Skeletal muscle tissue (tissue), 4 donors: ENCODE results near the gene PTGES3L. TPM values are rescaled to one million over a fixed set of nuclear protein-coding genes. Genes with fewer than 3 reads are reported as not detected.
A peak's percentile ranks its signal among the peaks of the same experiment; 100 is the strongest.
"Not testable (repeated sequence)": the region's sequence is repeated elsewhere in the genome, so short reads cannot be mapped to it uniquely, and the experiment has no call there.

ENCODE experiments used
- H3K27ac ChIP-seq: one replicate; pipeline ENCODE4 v1.7.0; 2013; ENCODE audit warnings: mild to moderate bottlenecking, low read depth, low read length, inconsistent platforms
- H3K27me3 ChIP-seq, 3 donors: one replicate each; pipeline ENCODE4 v1.7.0; 2013; ENCODE audit warnings: low read length in 3 of 3; ENCODE audit not compliant: control insufficient read depth in 3 of 3, insufficient read depth in 3 of 3
- H3K36me3 ChIP-seq, 3 donors: one replicate each; pipeline ENCODE4 v1.7.0; 2013; ENCODE audit warnings: low read length in 3 of 3; ENCODE audit not compliant: control insufficient read depth in 3 of 3, insufficient read depth in 3 of 3
- H3K4me1 ChIP-seq, 3 donors: one replicate each; pipeline ENCODE4 v1.7.0; 2013; ENCODE audit warnings: low read length in 3 of 3, mild to moderate bottlenecking in 3 of 3; ENCODE audit not compliant: control insufficient read depth in 3 of 3, insufficient read depth in 3 of 3
- H3K4me3 ChIP-seq, 3 donors: one replicate each; pipeline ENCODE4 v1.7.0; 2013; ENCODE audit warnings: low read length in 3 of 3
- H3K9ac ChIP-seq, 3 donors: one replicate each; pipeline ENCODE4 v1.7.0; 2013; ENCODE audit warnings: low read length in 3 of 3, mild to moderate bottlenecking in 3 of 3, moderate library complexity in 2 of 3, low read depth in 1 of 3
- H3K9me3 ChIP-seq, 3 donors: one replicate each; pipeline ENCODE4 v1.7.0; 2013; ENCODE audit warnings: low read length in 3 of 3; ENCODE audit not compliant: control insufficient read depth in 3 of 3
- total RNA-seq: library from RNA; depleted of rRNA; stranded (reverse); fragments of >200 nt; gene quantifications from one replicate; pipeline ENCODE4 v1.2.3, GENCODE V29; 2014
- donor health status: Osteomylitis.

The PTGES3L gene
- total RNA-seq, 1 donor from 2014 or later, result 28.2 TPM

DNA sequence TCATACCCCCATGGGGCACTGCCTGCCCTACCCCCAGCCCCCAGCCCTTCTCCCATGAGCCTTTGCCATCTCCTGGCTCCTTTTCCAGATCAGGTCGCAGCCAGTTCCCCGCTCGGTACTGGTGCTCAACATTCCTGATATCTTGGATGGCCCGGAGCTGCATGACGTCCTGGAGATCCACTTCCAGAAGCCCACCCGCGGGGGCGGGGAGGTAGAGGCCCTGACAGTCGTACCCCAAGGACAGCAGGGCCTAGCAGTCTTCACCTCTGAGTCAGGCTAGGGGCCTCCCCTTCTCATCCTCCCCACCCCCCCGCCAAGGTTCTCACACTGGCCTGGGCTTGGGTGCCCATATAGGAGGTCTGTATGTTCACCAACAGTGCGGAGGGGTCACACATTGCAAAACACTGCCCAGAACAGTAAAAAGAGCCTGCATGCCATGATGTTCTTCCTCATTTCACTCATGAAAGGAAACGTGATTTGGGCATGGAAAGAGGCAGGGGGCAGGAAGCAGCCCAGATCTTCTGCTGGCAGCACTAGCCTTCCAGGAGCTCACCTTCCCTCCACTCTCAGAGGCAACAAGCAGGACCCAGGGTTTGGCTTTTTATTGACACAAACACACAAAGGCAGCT lies 34.3 kb upstream of the PTGES3L start:
- H3K4me1 ChIP-seq, result peaks cover 27 to 34% (median 27%) of the 10 kb centered on the region in 3 donors

DNA sequence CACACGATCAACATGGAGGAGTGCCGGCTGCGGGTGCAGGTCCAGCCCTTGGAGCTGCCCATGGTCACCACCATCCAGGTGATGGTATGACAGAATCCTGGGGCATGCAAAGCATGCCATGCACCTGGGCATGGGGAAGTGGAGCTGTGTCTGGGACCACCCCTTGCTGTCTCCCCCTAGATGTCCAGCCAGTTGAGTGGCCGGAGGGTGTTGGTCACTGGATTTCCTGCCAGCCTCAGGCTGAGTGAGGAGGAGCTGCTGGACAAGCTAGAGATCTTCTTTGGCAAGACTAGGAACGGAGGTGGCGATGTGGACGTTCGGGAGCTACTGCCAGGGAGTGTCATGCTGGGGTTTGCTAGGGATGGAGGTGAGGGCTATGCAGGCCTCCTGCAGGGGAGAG lies 33.4 kb upstream of the PTGES3L start:
- Histone ChIP-seq H3K4me1 (peaks cover 24 to 28% (median 27%) of the 10 kb centered on the region in 3 donors), H3K4me3 (no peak overlapping the region), H3K9me3 (no peaks in the 10 kb centered on the region), H3K36me3 (peaks cover 22 to 34% (median 32%) of the 10 kb centered on the region in 3 donors), H3K27me3 (no peaks in the 10 kb centered on the region), H3K9ac (no peak overlapping the region), H3K27ac (no peak overlapping the region)

More for the DNA sequence above, 34.3 kb upstream of the PTGES3L start:
- Histone ChIP-seq H3K27me3 (no peaks in the 10 kb centered on the region), H3K4me3 (no peak overlapping the region), H3K9ac (peak overlapping the region in 2 of 3 donors; percentile 3 to 20), H3K27ac (peak overlapping the region; percentile 39), H3K9me3 (no peaks in the 10 kb centered on the region), H3K36me3 (peaks cover 26 to 37% (median 34%) of the 10 kb centered on the region in 3 donors)

DNA sequence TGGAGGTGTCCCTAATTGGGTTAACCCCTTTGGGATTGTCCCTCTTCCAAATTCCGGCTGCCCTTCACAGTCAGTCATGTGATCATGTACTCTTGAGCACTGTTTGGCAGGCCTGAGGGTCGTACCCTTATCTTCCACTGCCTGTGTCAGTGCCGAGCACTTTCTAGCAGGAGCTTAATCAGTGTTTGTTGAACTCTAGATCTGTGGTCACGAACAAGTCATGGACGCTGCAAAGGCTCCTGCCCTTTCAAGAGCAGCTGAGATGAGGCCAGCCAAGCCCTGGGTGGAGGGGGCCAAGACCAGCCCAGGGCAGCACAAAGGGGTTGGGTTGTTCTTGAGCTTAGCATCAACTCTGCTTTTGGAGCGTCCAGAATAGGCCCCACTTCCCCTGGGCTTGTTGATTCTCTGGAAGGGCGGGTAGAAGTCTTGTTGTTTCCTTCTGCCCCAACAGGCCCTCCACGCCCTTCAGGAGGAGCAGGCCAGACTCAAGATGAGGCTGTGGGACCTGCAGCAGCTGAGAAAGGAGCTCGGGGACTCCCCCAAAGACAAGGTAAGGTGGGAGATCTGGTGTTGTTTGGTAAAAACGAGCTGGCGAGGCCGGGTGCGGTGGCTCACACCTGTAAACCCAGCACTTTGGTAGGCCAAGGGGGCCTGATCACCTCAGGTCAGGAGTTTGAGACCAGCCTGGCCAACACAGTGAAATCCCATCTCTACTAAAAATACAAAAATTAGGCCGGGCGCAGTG lies 32.0 kb upstream of the PTGES3L start:
- H3K36me3 ChIP-seq, result peaks cover 16 to 27% (median 26%) of the 10 kb centered on the region in 3 donors
- peaks cover 24 to 27% (median 26%) of the 10 kb centered on the region in 3 donors for H3K4me1 ChIP-seq
- H3K4me3 ChIP-seq, result no peak overlapping the region
- H3K27me3 ChIP-seq, result no peaks in the 10 kb centered on the region
- H3K9ac ChIP-seq, result no peak overlapping the region
- no peaks in the 10 kb centered on the region for H3K9me3 ChIP-seq
- peak overlapping the region; percentile 3 for H3K27ac ChIP-seq

DNA sequence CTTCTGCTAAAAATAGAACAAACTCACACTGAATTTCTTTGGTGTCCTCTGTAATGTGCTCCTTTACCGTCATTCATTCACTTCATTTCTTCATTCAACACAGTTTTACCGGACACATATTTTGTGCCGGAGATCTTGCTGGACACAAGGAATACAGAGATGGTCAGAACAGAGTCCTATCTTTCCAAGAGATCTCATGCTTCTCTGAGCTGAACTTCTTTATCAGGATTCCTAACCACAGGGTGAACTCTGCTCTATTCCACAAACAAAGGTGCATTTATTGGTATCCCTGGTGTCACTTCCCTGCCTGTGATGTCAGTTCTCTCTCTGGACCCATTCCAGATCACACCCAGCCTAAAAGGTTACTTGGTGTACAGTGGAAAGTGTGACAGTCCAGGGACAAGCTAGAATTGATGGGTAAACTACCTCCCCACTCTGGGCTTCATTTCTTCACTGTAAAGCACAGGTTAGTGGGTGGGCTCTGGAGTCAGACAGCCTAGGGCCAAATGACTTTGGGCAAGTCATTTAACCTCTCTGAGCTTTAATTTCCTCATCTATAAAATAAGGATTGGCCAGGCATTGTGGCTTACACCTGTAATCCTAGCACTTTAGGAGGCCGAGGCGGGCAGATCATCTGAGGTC lies 30.9 kb upstream of the PTGES3L start:
- no peaks in the 10 kb centered on the region for H3K27me3 ChIP-seq
- no peak overlapping the region for H3K4me3 ChIP-seq
- no peaks in the 10 kb centered on the region for H3K9me3 ChIP-seq
- peak overlapping the region in 1 of 3 donors; percentile 14 for H3K9ac ChIP-seq
- H3K27ac ChIP-seq, result no peak overlapping the region
- peaks cover 10 to 20% (median 18%) of the 10 kb centered on the region in 3 donors for H3K36me3 ChIP-seq
- peaks cover 21 to 26% (median 25%) of the 10 kb centered on the region in 3 donors for H3K4me1 ChIP-seq

DNA sequence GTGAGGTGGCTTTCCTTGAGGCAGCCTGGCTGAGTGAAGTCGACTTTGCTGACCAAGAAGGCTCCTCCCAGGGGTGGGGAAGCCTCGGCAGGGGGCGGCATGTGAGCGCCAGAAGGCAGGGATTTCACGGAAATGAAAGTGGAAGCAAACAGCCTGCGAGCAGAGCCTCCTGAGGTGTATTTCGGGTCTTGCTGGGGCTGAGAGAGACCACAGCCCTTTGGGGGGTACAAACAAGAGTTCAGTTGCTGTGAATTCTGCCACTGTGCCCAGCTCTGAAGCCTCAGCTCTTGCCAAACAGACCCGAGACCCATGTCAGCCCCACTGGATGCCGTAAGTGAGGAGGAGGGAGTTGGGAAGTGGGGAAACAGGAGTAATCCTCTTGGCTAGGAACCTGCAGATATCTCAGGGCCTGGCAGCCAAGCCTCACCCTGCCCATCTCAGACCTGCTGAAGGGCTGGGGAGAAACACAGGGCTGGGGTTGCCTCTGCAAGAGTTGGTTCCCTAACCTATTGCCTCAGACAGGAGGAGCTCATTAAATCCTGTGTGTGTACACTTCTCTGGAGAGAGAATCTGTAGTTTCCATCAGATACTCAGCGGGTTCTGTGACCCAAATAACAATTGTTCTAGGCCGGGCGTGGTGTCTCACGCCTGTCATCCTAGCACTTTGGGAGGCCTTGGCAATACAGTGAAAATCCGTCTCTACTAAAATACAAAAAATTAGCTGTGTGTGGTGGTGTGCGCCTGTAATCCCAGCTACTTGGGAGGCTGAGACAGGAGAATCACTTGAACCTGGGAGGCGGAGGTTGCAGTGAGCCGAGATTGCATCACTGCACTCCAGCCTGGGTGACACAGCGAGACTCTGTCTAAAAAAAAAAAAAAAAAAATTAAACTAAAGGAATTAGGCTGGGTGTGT lies 27.0 kb upstream of the PTGES3L start, which contains the start of gene IFI35:
Gene IFI35, plus strand, starts transcription at position 146 of the 913 bp plus-strand sequence. Its CDS starts 164 bp downstream, at position 310.
- H3K36me3 ChIP-seq, result peaks cover 12 to 19% (median 15%) of the 10 kb centered on the region in 3 donors
- H3K9ac ChIP-seq, result peak within 1 kb of the TSS; percentile 90 to 96 (median 92)
- H3K4me3 ChIP-seq, result peak within 1 kb of the TSS; percentile 81 to 89 (median 82)
- peak within 1 kb of the TSS; percentile 89 for H3K27ac ChIP-seq
- no peaks in the 10 kb centered on the region for H3K9me3 ChIP-seq
- peaks cover 7 to 11% (median 10%) of the 10 kb centered on the region in 3 donors for H3K4me1 ChIP-seq
- no peaks in the 10 kb centered on the region for H3K27me3 ChIP-seq

DNA sequence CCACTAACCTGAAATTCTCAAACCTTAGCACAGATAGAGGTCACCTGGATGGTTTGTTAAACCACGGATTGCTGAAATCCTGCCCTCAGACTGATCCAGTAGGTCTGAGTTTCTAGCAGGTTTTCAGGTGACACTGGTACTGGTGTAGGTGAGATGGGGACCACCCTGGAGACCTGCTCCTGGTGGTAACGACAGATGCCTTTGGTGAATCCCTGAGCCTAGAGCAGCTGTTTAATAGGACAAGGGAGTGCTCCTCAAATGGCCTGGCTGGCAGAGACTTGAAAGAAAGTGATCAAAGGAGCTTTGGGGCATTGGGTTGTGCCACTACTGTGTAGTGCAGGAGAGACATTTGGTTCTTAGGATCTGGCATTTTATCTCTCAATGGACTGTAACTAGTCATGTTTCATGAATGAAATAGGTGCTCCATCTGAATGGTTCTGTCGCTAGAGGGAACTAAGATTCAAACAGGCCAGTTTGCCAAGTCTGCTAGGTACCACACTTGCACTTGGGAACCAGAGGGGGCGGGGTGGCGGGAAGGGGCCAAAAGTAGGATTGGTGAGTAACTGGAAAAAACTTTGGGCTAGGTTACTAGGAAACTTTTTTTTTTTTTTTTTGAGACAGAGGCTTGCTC lies 23.8 kb upstream of the PTGES3L start:
- Histone ChIP-seq H3K9me3 (no peaks in the 10 kb centered on the region), H3K9ac (no peak overlapping the region), H3K4me3 (no peak overlapping the region), H3K36me3 (peaks cover 31 to 38% (median 32%) of the 10 kb centered on the region in 3 donors), H3K27ac (no peak overlapping the region), H3K27me3 (no peaks in the 10 kb centered on the region), H3K4me1 (peaks cover 17 to 26% (median 18%) of the 10 kb centered on the region in 3 donors)

DNA sequence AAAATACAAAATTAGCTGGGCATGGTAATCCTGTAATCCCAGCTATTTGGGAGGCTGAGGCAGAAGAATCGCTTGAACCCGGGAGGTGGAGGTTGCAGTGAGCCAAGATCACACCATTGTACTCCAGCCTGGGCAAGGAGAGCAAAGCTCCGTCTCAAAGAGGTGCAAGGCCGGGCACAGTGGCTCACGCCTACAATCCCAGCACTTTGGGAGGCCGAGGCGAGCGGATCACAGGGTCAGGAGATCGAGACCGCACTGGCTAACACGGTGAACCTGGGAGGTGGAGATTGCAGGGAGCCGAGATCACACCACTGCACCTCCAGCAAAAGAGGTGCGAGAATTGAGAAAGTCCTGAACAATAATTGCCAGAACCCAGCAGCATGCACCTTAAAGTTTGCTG lies 21.0 kb upstream of the PTGES3L start:
- not testable (repeated sequence) for H3K27ac ChIP-seq, H3K9ac ChIP-seq, H3K9me3 ChIP-seq, H3K4me3 ChIP-seq, H3K27me3 ChIP-seq
- Histone ChIP-seq H3K4me1 (peaks cover 9 to 18% (median 12%) of the 10 kb centered on the region in 3 donors), H3K36me3 (peaks cover 31 to 41% (median 32%) of the 10 kb centered on the region in 3 donors)

DNA sequence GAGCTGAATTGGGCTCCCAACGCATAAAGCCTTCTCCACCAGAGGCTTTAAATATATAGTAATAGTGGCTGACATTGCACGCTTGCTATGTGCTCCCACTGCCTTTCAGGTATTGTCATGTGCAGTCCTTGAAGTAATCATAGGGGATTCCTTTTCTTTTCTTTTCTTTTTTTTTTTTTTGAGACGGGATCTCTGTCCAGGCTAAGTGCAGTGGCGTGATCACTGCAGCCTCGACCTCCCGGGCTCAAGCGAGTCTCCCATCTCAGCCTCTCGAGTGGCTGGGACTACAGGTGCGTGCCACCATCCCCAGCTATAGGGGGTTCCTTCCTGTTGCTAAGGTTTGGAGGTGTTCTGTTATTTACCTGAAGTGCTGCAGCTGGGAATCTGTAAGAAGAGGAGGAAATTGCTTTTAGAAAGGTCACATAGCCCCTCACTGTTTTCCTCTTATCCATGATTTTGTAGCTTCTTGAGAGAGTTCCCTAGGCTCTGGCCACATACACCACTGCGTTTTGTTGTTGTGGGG lies 19.2 kb upstream of the PTGES3L start:
- Histone ChIP-seq H3K27ac (peak overlapping the region; percentile 90), H3K9me3 (no peaks in the 10 kb centered on the region), H3K9ac (peak overlapping the region; percentile 97 to 100 (median 98)), H3K4me3 (peak overlapping the region; percentile 90 to 98 (median 97)), H3K4me1 (peaks cover 9 to 18% (median 12%) of the 10 kb centered on the region in 3 donors), H3K36me3 (peaks cover 32 to 41% (median 36%) of the 10 kb centered on the region in 3 donors), H3K27me3 (no peaks in the 10 kb centered on the region)
